ENCODE data around the gene ZNF276. TPM values are rescaled to one million over a fixed set of nuclear protein-coding genes. Genes with fewer than 3 reads are reported as not detected.

Gene ZNF276
- total RNA-seq, 1 experiment from 2014 or later, result 19.9 TPM

- no peak for ATAC-seq
- Histone ChIP-seq H3K9me3 (ENCODE audit: control insufficient read depth, insufficient read depth, low read depth, low read length) (no peaks in the 10 kb centered on the region), H3K27ac (ENCODE audit: low read length) (no peak overlapping the region), H3K36me3 (ENCODE audit: control insufficient read depth, insufficient read depth, low read length) (no peaks in the 10 kb centered on the region; the same call in 1 of the 2 replicates), H3K4me1 (ENCODE audit: control insufficient read depth, insufficient read depth, low read length) (0 out of 2 replicates have a peak, but pooled peaks cover 8% of the 10 kb centered on the region), H3K4me3 (ENCODE audit: low read depth in 2 of 2, low read length in 2 of 2) (no peak overlapping the region), H3K27me3 (ENCODE audit: control insufficient read depth, insufficient read depth, low read length) (no peaks in the 10 kb centered on the region)
- no peak for TF ChIP-seq SIN3A (IDR thresholded peaks at IDR 0.05; ENCODE audit: borderline replicate concordance, insufficient read depth, low read depth, low read length)
- no peak for TF ChIP-seq POLR2AphosphoS5 (IDR thresholded peaks at IDR 0.05; ENCODE audit: low read depth, low read length)
- TF ChIP-seq TCF7L2 (IDR thresholded peaks at IDR 0.05; ENCODE audit: low read depth, low read length), result no peak
- TF ChIP-seq REST (IDR thresholded peaks at IDR 0.05; ENCODE audit: insufficient read depth in 1 of 2, low read depth in 2 of 2, low read length in 1 of 2), result no peak
- in situ Hi-C loops (cut with HindIII; ENCODE audit: low pct_unique_long_range_greater_than_20kb, low sequenced_read_pairs) (no loop called here), intact Hi-C loops (cut with micrococcal nuclease; ENCODE audit: unreplicated experiment) (no loop called here)
- CTCF ChIA-PET, result interaction anchor here (1.4 kb wide), 1 partner anchor 88 kb away, joined by 4 read pairs; no protein-coding TSS in a partner anchor
- POLR2A ChIA-PET, result no interaction called here
- DNase-seq (ENCODE audit: low read depth, low spot score), result no peak
- BruUV-seq (replicated peaks), result no TSS peak
Measured at GRCh38 chr16:89705006-89705405, 16.3 kb upstream of the ZNF276 start.

- no peak for DNase-seq (ENCODE audit: low read depth, low spot score)
- POLR2A ChIA-PET, result no interaction called here
- no peak overlapping the region for H3K4me3 ChIP-seq (ENCODE audit: low read depth in 2 of 2, low read length in 2 of 2)
- no peaks in the 10 kb centered on the region for H3K27me3 ChIP-seq (ENCODE audit: control insufficient read depth, insufficient read depth, low read length)
- intact Hi-C loops (cut with micrococcal nuclease; ENCODE audit: unreplicated experiment) (no loop called here), in situ Hi-C loops (cut with HindIII; ENCODE audit: low pct_unique_long_range_greater_than_20kb, low sequenced_read_pairs) (no loop called here)
- TF ChIP-seq TCF7L2 (IDR thresholded peaks at IDR 0.05; ENCODE audit: low read depth, low read length), result no peak
- TF ChIP-seq CTCF (IDR thresholded peaks at IDR 0.05), result no peak
- TF ChIP-seq SIN3A (IDR thresholded peaks at IDR 0.05; ENCODE audit: borderline replicate concordance, insufficient read depth, low read depth, low read length), result no peak
- TF ChIP-seq POLR2AphosphoS5 (IDR thresholded peaks at IDR 0.05; ENCODE audit: low read depth, low read length), result no peak
- TF ChIP-seq REST (IDR thresholded peaks at IDR 0.05; ENCODE audit: insufficient read depth in 1 of 2, low read depth in 2 of 2, low read length in 1 of 2), result no peak
- H3K9me3 ChIP-seq (ENCODE audit: control insufficient read depth, insufficient read depth, low read depth, low read length), result no peaks in the 10 kb centered on the region
- H3K36me3 ChIP-seq (ENCODE audit: control insufficient read depth, insufficient read depth, low read length), result no peaks in the 10 kb centered on the region
- H3K4me1 ChIP-seq (ENCODE audit: control insufficient read depth, insufficient read depth, low read length), result 0 out of 2 replicates have a peak, but pooled peaks cover 5% of the 10 kb centered on the region
- BruUV-seq (replicated peaks), result no TSS peak
- ATAC-seq, result no peak
- CTCF ChIA-PET, result interaction anchor here (0.6 to 1.4 kb wide), 3 partner anchors 10 to 106 kb away, joined by 3 to 9 read pairs (median 4); no protein-coding TSS in a partner anchor
- no peak overlapping the region for H3K27ac ChIP-seq (ENCODE audit: low read length)
Measured at GRCh38 chr16:89706518-89707260, 14.6 kb upstream of the ZNF276 start.

Measured in Panc1 (cell line).